Spleen (tissue), 7 donors: ENCODE data around the gene MSANTD2.

Experiments used
- POLR2A ChIP-seq, 3 donors: fragments of 450-650 bp; IDR thresholded peaks; one replicate each; pipeline ENCODE4 v1.5.1; 2017; ENCODE audit warnings: antibody characterized with exemption in 3 of 3, mild to moderate bottlenecking in 1 of 3
- POLR2AphosphoS5 ChIP-seq, 3 donors: sonication (generic); formaldehyde crosslinking; IDR thresholded peaks; one replicate each; pipeline ENCODE4 v1.5.1; 2017; ENCODE audit warnings: antibody characterized with exemption in 3 of 3
- TF ChIP-seq, protein P1 (sequence below), 11 experiments: fragments of 200-600 bp in 7 of 11; fragments of 450-650 bp in 4 of 11; sonication (generic) in 4 of 11; IDR thresholded peaks in 8 of 11; conservative IDR thresholded peaks in 3 of 11; 1 replicate in 7 of 11; 2 replicates in 4 of 11; pipeline versions ENCODE4 v1.4.0 to v1.8.0; 2016 to 2021; ENCODE audit warnings: antibody characterized with exemption in 11 of 11, inconsistent platforms in 4 of 11, mild to moderate bottlenecking in 1 of 11
- donor health status: DM: no; HTN: no; CAD: no; lungs with moderate emphysema.
- donor health status: DM: no; HTN: no; CAD: no.
- donor health status: DM: no; HTN: no; CAD: no.

- TF ChIP-seq, protein P1, sequence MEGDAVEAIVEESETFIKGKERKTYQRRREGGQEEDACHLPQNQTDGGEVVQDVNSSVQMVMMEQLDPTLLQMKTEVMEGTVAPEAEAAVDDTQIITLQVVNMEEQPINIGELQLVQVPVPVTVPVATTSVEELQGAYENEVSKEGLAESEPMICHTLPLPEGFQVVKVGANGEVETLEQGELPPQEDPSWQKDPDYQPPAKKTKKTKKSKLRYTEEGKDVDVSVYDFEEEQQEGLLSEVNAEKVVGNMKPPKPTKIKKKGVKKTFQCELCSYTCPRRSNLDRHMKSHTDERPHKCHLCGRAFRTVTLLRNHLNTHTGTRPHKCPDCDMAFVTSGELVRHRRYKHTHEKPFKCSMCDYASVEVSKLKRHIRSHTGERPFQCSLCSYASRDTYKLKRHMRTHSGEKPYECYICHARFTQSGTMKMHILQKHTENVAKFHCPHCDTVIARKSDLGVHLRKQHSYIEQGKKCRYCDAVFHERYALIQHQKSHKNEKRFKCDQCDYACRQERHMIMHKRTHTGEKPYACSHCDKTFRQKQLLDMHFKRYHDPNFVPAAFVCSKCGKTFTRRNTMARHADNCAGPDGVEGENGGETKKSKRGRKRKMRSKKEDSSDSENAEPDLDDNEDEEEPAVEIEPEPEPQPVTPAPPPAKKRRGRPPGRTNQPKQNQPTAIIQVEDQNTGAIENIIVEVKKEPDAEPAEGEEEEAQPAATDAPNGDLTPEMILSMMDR (IDR thresholded peaks at IDR 0.05 in 8 of 11, conservative IDR thresholded peaks at IDR 0.05 in 3 of 11), result no peak
- TF ChIP-seq POLR2AphosphoS5 (IDR thresholded peaks at IDR 0.05), result no peak
- TF ChIP-seq POLR2A (IDR thresholded peaks at IDR 0.05), result no peak
These were observed 62.4 kb downstream of the MSANTD2 start for GRCh38 chr11:124737638-124738305.
